Muscle layer of duodenum (tissue), 2 donors: ENCODE measurements around the gene GABBR2.

Experiments used
- H3K27ac ChIP-seq: one replicate; pipeline ENCODE4 v1.7.0; 2013; ENCODE audit warnings: mild to moderate bottlenecking, low read length
- H3K27me3 ChIP-seq: one replicate; pipeline ENCODE4 v1.7.0; 2013; ENCODE audit warnings: low read depth, mild to moderate bottlenecking, control low read depth, low read length
- H3K36me3 ChIP-seq, 2 donors: one replicate each; pipeline ENCODE4 v1.7.0; 2013; ENCODE audit warnings: low read length in 2 of 2, control low read depth in 1 of 2, mild to moderate bottlenecking in 1 of 2; ENCODE audit not compliant: insufficient read depth in 2 of 2, control insufficient read depth in 1 of 2
- H3K4me1 ChIP-seq, 2 donors: one replicate each; pipeline ENCODE4 v1.7.0; 2013; ENCODE audit warnings: low read length in 2 of 2, mild to moderate bottlenecking in 2 of 2, control low read depth in 1 of 2, moderate library complexity in 1 of 2; ENCODE audit not compliant: insufficient read depth in 2 of 2, control insufficient read depth in 1 of 2
- H3K4me3 ChIP-seq, 2 donors: one replicate each; pipeline ENCODE4 v1.7.0; 2013; ENCODE audit warnings: low read length in 2 of 2, low read depth in 1 of 2, mild to moderate bottlenecking in 1 of 2
- H3K9me3 ChIP-seq, 2 donors: one replicate each; pipeline ENCODE4 v1.7.0; 2013; ENCODE audit warnings: low read length in 2 of 2, control low read depth in 1 of 2, mild to moderate bottlenecking in 1 of 2; ENCODE audit not compliant: control insufficient read depth in 1 of 2
- donor health status: healthy.

The GABBR2 gene

DNA sequence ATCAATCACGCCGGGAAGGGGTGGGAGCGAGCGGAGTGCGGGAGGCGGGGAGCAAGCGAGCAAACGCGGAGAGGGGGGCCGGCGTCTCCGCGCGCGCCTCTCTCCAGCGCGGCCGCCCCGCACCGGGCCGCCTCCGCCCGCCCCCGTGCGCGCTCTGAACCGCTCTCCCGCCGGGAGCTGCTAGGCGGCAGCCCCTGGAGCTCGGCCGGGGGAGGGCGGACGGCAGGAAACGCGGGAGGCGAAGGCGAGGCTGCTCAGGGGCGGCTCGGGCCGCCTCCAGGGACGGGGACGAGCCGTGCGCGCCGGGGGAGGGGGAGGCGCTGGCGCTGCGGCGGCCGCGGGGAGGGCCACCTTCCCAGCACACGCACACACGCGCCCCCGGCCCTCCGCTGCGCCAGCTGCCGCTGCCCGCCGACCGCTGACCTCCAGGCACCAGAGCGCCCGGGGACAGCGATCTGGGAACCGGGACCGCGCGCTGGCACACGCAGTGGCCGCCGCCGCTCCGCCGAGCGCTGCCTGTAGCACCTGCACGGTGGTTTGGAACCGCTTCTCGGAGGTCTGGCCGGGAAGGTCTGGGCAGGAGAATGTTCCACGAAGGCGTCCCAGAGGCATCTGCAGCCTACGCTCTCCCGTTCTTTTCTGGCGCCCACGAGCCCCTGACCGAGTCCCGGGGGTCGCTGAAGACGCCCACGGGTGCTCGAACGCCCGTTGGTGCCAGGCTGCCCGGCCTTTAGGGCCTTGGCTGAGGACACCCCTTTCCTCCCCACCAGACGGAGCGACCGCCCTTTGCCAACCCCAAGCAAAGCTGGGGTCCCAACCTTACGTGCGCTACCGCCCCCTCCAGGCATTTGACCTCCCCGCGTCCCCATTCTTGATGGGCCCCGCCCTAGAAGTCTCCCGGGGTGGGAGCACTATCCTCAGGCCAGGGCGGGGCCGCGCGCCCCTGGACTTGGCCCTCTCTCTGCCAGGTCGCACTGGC, at the start of gene GABBR2:
GABBR2 (minus strand) TSS at position 3 of the 979 bp plus-strand sequence. CDS start 198 bp downstream, outside the sequence.
- H3K27me3 ChIP-seq: peaks cover 33% of the 10 kb centered on the region

DNA sequence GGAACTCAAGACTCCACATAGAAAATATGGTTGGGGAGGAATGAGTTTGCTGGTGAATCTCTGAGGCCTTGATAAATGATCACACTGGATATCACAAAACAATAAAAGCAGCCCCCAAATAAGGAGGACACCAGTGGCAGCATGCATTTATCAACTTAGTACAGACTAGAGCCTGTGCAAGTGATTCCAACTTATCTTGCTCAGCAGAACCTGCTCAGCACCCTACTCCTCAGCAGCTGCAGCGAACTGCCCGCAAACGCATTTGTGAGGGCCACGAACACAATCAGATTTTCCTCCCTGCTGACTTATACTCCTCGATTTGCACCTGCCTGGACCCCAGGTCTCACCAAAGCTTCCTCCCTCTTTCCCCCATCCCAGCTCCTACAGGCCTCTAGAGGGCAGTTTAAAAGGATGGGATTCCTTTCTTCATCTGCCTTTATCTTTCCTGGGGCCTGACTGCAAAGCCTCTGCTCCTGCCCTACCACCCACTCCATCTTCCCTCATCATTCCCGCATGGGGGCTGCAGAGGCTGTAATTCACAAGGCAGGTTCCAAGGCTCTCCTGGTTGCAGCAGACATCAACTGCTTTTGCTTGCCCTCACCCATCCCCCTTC, 46.4 kb upstream of the GABBR2 start:
- H3K4me1 ChIP-seq: no peaks in the 10 kb centered on the region
- H3K27ac ChIP-seq: no peak overlapping the region
- peaks cover 13 to 77% of the 10 kb centered on the region in 2 donors for H3K36me3 ChIP-seq
- peaks cover 0 to 3% of the 10 kb centered on the region in 2 donors for H3K9me3 ChIP-seq
- no peak overlapping the region for H3K4me3 ChIP-seq
- H3K27me3 ChIP-seq: no peaks in the 10 kb centered on the region

More for the DNA sequence above, at the start of gene GABBR2:
- H3K36me3 ChIP-seq: no peaks in the 10 kb centered on the region
- peak within 1 kb of the TSS in 1 of 2 donors; percentile 61 for H3K4me3 ChIP-seq
- no peaks in the 10 kb centered on the region for H3K9me3 ChIP-seq
- no peak within 1 kb of the TSS for H3K27ac ChIP-seq
- peaks cover 0 to 26% of the 10 kb centered on the region in 2 donors for H3K4me1 ChIP-seq

DNA sequence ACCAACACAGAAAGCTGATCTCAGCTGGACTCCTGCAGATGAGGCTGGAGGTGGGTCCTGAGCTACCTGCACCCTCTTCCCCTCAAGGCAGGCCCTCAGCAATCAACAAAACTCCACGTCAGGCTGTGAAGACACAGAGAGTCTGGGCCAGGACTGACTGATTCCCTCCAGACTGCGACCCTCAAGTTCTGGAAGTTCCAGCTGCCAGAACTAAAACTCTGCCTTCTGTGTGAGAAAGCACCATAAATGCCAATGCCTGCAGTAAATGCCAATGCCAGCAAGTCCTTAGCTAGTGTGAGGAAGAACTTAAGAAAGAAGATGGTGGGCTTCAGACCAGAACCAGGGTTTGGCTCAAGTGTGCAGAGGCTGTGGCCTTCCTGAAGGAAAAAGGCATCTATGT, 42.5 kb upstream of the GABBR2 start:
- no peak overlapping the region for H3K4me3 ChIP-seq
- H3K27me3 ChIP-seq: no peaks in the 10 kb centered on the region
- peaks cover 11 to 73% of the 10 kb centered on the region in 2 donors for H3K36me3 ChIP-seq
- H3K4me1 ChIP-seq: no peaks in the 10 kb centered on the region
- no peak overlapping the region for H3K27ac ChIP-seq
- no peaks in the 10 kb centered on the region for H3K9me3 ChIP-seq

DNA sequence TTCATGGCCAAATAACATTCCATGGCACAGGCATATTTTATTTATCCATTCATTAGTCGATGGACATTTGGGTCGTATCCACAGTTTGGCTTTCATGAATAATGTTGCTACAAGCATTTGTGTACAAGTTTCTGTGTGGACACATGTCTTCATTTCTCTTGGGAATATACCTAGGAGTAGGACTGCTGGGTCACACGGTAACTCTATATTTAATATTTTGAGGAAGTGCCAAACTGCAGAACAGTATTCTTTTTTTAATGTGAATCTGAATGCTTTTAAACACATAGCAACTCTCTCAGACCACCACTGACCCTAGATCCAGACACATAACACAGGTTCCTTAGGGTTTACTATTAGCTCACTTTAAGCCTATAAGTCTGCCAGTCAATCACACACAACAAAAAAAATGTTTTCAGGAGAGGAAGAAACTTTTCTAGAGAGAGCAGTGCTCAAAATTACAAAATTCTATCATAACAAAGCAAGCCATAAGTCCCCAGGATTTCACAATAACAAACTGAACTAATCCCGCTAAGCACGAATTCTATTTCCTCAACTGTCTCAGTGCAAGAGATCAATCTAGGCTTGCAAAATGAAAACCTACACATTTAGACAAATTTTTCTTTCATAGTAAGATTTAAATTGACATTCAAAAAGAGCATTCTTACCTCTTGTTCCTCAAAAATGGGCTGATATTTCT, 41.8 kb upstream of the GABBR2 start:
- Histone ChIP-seq H3K36me3 (peaks cover 4 to 73% of the 10 kb centered on the region in 2 donors), H3K27ac (no peak overlapping the region), H3K4me3 (no peak overlapping the region), H3K4me1 (no peaks in the 10 kb centered on the region), H3K27me3 (no peaks in the 10 kb centered on the region), H3K9me3 (no peaks in the 10 kb centered on the region)

DNA sequence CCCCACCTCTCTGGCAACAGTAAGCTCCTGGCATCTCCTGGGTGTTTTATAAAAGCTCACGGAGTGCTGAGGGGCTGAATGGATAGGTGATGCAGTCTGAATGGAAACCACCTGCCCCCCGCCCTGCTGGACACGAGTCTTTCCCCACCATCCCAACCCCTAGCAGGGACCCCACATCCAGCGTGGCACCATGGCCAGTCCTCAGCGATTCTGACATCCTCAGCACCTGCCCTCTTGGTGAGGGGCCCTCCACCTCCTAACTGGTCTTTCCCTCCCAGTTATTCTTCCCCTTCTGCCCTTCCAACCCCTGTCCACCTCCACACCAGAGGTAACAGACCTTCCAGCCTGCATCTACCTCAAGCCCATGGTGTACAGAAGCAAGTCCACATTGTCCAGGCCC, 38.7 kb upstream of the GABBR2 start:
- no peaks in the 10 kb centered on the region for H3K27me3 ChIP-seq
- no peak overlapping the region for H3K4me3 ChIP-seq
- H3K36me3 ChIP-seq: peaks cover 7 to 71% of the 10 kb centered on the region in 2 donors
- H3K4me1 ChIP-seq: no peaks in the 10 kb centered on the region
- H3K27ac ChIP-seq: no peak overlapping the region
- H3K9me3 ChIP-seq: no peaks in the 10 kb centered on the region

DNA sequence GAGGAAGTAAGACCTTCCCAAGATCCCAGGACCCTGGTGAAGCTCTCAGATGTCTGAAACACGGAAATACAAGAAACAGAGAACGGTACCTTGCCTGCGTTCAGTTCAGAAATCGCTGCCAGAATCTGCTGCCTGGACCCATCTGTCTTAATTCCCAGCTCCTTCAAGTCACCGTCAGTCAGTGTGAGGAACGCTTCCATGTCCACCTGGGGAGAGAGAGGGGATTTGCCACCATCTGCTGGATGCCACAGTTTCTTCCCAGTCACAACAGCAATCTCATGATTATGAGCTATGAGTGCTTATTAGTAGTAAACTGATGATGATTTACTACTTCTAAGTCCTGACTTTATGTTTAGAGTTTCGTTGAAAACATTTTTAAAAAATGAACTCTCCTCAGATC, 36.7 kb upstream of the GABBR2 start:
- Histone ChIP-seq H3K4me3 (no peak overlapping the region), H3K9me3 (no peaks in the 10 kb centered on the region), H3K36me3 (peaks cover 7 to 63% of the 10 kb centered on the region in 2 donors), H3K27me3 (no peaks in the 10 kb centered on the region), H3K27ac (no peak overlapping the region), H3K4me1 (no peaks in the 10 kb centered on the region)

DNA sequence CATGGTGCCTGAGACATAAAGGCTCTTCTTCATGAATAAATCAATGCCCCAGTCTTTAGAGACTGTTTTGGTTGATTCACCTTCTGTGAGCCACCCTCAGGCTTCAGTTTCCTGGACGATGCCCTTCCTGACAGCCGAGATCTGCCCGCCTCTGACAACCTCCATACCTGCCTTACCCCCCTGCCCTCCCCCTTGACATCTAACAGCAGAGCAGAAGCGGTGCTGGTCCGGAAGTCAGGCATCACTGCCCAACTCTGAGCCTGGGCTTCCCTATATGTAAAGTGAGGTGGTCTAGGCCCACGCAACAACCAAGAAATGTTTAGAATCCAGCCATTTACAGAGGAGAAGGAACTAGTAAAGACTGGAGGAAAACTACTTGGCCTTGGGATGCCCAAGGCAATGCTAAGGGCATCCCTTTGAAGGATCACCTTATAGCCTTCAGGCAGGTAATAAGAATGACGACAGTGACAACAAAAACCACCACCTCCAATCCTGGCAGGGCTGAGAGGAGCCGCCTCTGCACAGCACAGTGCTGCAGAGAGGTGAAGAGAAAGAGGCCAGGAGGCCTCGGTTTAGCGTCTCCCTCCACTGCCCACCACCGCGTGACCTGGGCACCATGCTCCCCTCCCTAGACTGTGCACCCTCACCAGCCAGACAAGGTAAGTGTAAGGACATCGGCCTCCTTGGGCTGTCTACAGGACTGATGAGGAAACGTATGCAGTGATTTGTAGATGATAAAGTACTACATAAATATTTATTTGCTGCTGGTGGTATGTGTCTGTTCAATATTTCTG, 35.3 kb upstream of the GABBR2 start:
- Histone ChIP-seq H3K36me3 (peaks cover 4 to 53% of the 10 kb centered on the region in 2 donors), H3K9me3 (peaks cover 0 to 3% of the 10 kb centered on the region in 2 donors), H3K4me3 (no peak overlapping the region), H3K27ac (no peak overlapping the region), H3K4me1 (no peaks in the 10 kb centered on the region), H3K27me3 (no peaks in the 10 kb centered on the region)

DNA sequence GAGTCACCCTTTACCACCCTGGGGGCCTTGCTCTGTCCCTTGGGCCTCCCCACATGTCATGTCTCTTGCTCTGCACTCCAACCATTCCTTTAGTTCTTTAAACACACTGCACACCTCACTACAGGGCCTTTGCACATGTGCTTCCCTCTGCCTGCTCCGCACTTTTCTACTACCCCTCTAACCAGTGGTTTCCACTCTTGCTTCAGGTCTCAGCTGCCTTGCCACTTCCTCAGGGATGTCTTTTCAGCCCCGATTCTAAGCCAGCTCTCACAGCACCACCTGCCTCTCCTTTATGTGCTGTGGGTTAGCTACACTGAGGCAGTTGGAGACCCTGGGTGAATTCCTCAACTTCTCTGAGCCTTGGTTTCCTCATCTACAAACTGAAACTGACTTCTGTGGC, 34.6 kb upstream of the GABBR2 start:
- Histone ChIP-seq H3K4me3 (no peak overlapping the region), H3K4me1 (no peaks in the 10 kb centered on the region), H3K36me3 (peaks cover 4 to 46% of the 10 kb centered on the region in 2 donors), H3K9me3 (peaks cover 0 to 8% of the 10 kb centered on the region in 2 donors), H3K27ac (no peak overlapping the region), H3K27me3 (no peaks in the 10 kb centered on the region)

DNA sequence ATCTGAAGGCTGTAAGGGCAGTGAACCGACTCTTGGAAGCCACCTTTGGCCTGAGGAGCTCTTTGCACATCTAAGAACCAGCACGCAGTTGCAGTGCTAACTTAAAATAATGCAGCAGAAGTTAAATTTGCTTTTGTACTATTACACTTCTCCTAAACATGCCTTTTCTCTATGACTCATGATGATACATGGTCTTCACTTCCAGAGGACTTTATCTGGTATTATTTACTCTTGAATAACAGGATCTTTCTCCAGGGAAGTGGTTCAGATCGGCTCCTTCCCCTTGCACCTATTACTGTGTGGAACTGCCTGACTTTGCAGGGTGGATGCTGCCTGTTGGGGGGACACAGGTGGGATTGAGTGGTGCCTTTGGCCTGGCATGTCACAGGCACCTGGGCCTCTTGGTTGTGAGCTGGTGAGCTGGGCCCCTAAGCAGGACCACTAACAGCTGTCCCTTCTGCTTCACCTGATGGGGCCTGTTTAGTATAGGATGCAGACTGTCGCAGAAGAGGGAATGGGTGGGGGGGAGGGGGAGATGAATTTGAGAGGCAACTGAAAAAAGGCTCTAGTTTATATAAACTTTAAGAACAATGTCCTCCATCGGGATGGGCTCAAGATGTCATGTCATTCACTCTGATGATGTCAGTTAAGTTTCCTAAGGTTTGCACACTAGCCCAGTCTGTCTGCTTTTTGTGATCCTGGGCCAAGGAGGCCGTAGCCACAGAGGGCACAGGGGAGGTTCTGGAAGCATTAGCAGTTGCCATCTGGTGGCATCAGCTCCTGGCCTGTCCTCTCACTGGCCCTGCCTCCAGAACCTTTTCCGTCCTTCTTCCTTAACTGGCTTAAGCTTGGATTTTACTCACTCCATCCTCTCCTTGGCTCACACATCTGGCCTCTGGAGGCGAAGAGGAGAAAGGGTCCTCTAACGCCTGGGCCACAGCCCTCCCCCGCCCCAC, 33.9 kb upstream of the GABBR2 start:
- Histone ChIP-seq H3K27me3 (no peaks in the 10 kb centered on the region), H3K4me1 (no peaks in the 10 kb centered on the region), H3K4me3 (no peak overlapping the region), H3K9me3 (peaks cover 0 to 8% of the 10 kb centered on the region in 2 donors), H3K36me3 (peaks cover 4 to 44% of the 10 kb centered on the region in 2 donors), H3K27ac (no peak overlapping the region)
